Measurements from ENCODE around the gene IDE. TPM values are rescaled to one million over a fixed set of nuclear protein-coding genes. Genes with fewer than 3 reads are reported as not detected.

The IDE gene
- total and polyA plus RNA-seq, 10 of the 15 experiments (the other 5 are each of a cell fraction or from before 2014, with no cell fraction given) = 11.6 to 54.5 (median 33.6) TPM

DNA sequence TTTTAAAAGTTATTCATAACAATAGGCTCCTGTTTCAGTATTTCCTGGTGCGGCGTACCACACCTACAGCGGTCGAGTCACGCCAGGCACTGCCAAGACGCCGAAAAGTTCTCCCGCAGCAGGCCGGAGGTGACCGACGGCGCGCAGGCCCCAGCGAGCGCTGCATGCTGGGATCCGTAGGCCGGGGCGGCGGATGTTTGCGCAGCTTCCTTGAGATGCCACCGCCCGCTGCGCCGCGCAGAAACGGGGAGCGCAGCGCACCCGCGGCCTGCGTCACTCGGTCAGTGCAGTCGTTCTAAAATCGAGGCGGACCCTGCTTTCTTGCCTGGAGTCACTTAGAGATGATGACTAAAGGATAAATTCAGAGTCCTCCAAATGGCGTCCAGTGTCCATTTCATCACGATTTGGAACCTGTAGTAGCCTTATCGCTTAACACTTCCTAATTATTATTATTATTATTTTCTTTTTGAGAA lies 17.7 kb upstream of the IDE start (continued):
- TF ChIP-seq PAX8 (IDR thresholded peaks at IDR 0.05) = 0 out of 2 replicates have a peak, but pooled peaks have one; percentile 24
- 0 out of 2 replicates have a peak, but pooled peaks have one; percentile 22 for TF ChIP-seq MYB (IDR thresholded peaks at IDR 0.05; ENCODE audit: borderline replicate concordance, low read depth, low read length)
- peak; percentile 81 for TF ChIP-seq HCFC1 (IDR thresholded peaks at IDR 0.05; ENCODE audit: low read length)
- TF ChIP-seq, protein P1, sequence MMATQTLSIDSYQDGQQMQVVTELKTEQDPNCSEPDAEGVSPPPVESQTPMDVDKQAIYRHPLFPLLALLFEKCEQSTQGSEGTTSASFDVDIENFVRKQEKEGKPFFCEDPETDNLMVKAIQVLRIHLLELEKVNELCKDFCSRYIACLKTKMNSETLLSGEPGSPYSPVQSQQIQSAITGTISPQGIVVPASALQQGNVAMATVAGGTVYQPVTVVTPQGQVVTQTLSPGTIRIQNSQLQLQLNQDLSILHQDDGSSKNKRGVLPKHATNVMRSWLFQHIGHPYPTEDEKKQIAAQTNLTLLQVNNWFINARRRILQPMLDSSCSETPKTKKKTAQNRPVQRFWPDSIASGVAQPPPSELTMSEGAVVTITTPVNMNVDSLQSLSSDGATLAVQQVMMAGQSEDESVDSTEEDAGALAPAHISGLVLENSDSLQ (IDR thresholded peaks at IDR 0.05) = peak; percentile 73
- no peak for TF ChIP-seq LARP7 (IDR thresholded peaks at IDR 0.05)
- TF ChIP-seq BHLHE40 (IDR thresholded peaks at IDR 0.05; ENCODE audit: borderline replicate concordance in 1 of 2, low read depth in 2 of 2, low read length in 1 of 2) = peak in 1 of 2 experiments; percentile 64; a peak in 1 of 4 replicates
- TF ChIP-seq ESRRA (IDR thresholded peaks at IDR 0.05; ENCODE audit: low read length) = peak; percentile 9; the same call in 1 of the 2 replicates
- peak; percentile 89 for TF ChIP-seq SMAD5 (IDR thresholded peaks at IDR 0.05; ENCODE audit: low read depth)
- TF ChIP-seq BCL11A (IDR thresholded peaks at IDR 0.05; ENCODE audit: low read depth, low read length) = no peak
- 0 out of 2 replicates have a peak, but pooled peaks have one; percentile 7 for TF ChIP-seq EED (IDR thresholded peaks at IDR 0.05; ENCODE audit: low read depth)
- no peak for TF ChIP-seq ZSCAN29 (IDR thresholded peaks at IDR 0.05)
- TF ChIP-seq MTA2 (IDR thresholded peaks at IDR 0.05; ENCODE audit: low read depth) = no peak
- TF ChIP-seq CREM (IDR thresholded peaks at IDR 0.05; ENCODE audit: low read depth) = peak; percentile 93
- no peak for TF ChIP-seq RAD51 (IDR thresholded peaks at IDR 0.05)
- TF ChIP-seq, protein P2, sequence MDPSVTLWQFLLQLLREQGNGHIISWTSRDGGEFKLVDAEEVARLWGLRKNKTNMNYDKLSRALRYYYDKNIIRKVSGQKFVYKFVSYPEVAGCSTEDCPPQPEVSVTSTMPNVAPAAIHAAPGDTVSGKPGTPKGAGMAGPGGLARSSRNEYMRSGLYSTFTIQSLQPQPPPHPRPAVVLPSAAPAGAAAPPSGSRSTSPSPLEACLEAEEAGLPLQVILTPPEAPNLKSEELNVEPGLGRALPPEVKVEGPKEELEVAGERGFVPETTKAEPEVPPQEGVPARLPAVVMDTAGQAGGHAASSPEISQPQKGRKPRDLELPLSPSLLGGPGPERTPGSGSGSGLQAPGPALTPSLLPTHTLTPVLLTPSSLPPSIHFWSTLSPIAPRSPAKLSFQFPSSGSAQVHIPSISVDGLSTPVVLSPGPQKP (IDR thresholded peaks at IDR 0.05; ENCODE audit: low read depth, low read length) = no peak

Data from GM12878 (cell line).